WTC11 (cell line): ENCODE results near the gene TARBP1. TPM values are rescaled to one million over a fixed set of nuclear protein-coding genes. Genes with fewer than 3 reads are reported as not detected.
A peak's percentile ranks its signal among the peaks of the same experiment; 100 is the strongest.

Experiments
- ATAC-seq: fragments of 200-7000 bp; cut with Tn5 transposase; 2 replicates; pipeline ENCODE4 v1.10.0; 2021; ENCODE audit warnings: mild to moderate bottlenecking, moderate library complexity
- CTCF ChIA-PET: fragments of 300-600 bp; sonication (Branson Sonifier 250); formaldehyde crosslinking; loops from one replicate; lab custom pipeline; 2021; ENCODE audit warnings: antibody characterized with exemption; lab: Charles Lee
- POLR2A ChIA-PET: fragments of 350-600 bp; sonication (Branson Sonifier 250); formaldehyde crosslinking; loops from one replicate; lab custom pipeline; 2021; ENCODE audit warnings: antibody characterized with exemption; lab: Charles Lee
- DNase-seq: peaks from one replicate; pipeline ENCODE4 v3.0.0; 2021; ENCODE audit warnings: low spot score
- H3K27ac Mint-ChIP-seq: 2 replicates; pipeline ENCODE4 v1.8.0; 2021; ENCODE audit warnings: mixed read lengths
- H3K27me3 Mint-ChIP-seq: 2 replicates; pipeline ENCODE4 v1.8.0; 2021; ENCODE audit warnings: low read depth, mild to moderate bottlenecking, moderate library complexity, mixed read lengths
- H3K36me3 Mint-ChIP-seq: 2 replicates; pipeline ENCODE4 v1.8.0; 2021; ENCODE audit warnings: mixed read lengths
- H3K4me1 Mint-ChIP-seq: 2 replicates; pipeline ENCODE4 v1.8.0; 2022; ENCODE audit warnings: mixed read lengths
- H3K4me3 Mint-ChIP-seq: 2 replicates; pipeline ENCODE4 v1.8.0; 2021; ENCODE audit warnings: mild to moderate bottlenecking, moderate library complexity, mixed read lengths
- H3K9me3 Mint-ChIP-seq: 2 replicates; pipeline ENCODE4 v1.8.0; 2021; ENCODE audit warnings: mixed read lengths
- AFF4 ChIP-seq: sonication (generic); formaldehyde crosslinking; IDR thresholded peaks from 2 replicates; pipeline ENCODE4 v1.8.1; 2023; ENCODE audit warnings: mild to moderate bottlenecking, missing genetic modification reagents, borderline replicate concordance
- CBFB ChIP-seq: sonication (generic); formaldehyde crosslinking; IDR thresholded peaks from 2 replicates; pipeline ENCODE4 v1.8.1; 2022; ENCODE audit warnings: mild to moderate bottlenecking, low read depth, missing genetic modification reagents
- ETV6 ChIP-seq: sonication (generic); formaldehyde crosslinking; IDR thresholded peaks from 2 replicates; pipeline ENCODE4 v1.8.1; 2022; ENCODE audit warnings: mild to moderate bottlenecking, missing genetic modification reagents
- FOXJ3 ChIP-seq: sonication (generic); formaldehyde crosslinking; IDR thresholded peaks from 2 replicates; pipeline ENCODE4 v1.9.0; 2021; ENCODE audit warnings: missing genetic modification reagents, mild to moderate bottlenecking, borderline replicate concordance
- JUN ChIP-seq: sonication (generic); formaldehyde crosslinking; IDR thresholded peaks from 2 replicates; pipeline ENCODE4 v1.8.0; 2023; ENCODE audit warnings: mild to moderate bottlenecking, missing genetic modification reagents
- MXD4 ChIP-seq: fragments of 250-450 bp; sonication (Bioruptor Pico); IDR thresholded peaks from 2 replicates; pipeline ENCODE4 v1.8.0; 2021; ENCODE audit warnings: mild to moderate bottlenecking, moderate library complexity, borderline replicate concordance
- PREB ChIP-seq: sonication (generic); formaldehyde crosslinking; IDR thresholded peaks from 2 replicates; pipeline ENCODE4 v1.8.1; 2022; ENCODE audit warnings: mild to moderate bottlenecking, missing genetic modification reagents, moderate library complexity, borderline replicate concordance
- RELA ChIP-seq: sonication (generic); formaldehyde crosslinking; IDR thresholded peaks from 2 replicates; pipeline ENCODE4 v1.8.1; 2022; ENCODE audit warnings: missing genetic modification reagents, mild to moderate bottlenecking, borderline replicate concordance
- SMAD3 ChIP-seq: sonication (generic); formaldehyde crosslinking; IDR thresholded peaks from 2 replicates; pipeline ENCODE4 v1.8.0; 2022; ENCODE audit warnings: missing genetic modification reagents, mild to moderate bottlenecking, borderline replicate concordance
- STAT6 ChIP-seq: sonication (generic); formaldehyde crosslinking; conservative IDR thresholded peaks from 2 replicates; pipeline ENCODE4 v1.8.1; 2023; ENCODE audit warnings: mild to moderate bottlenecking, low read depth, missing genetic modification reagents, moderate library complexity
- ZBTB21 ChIP-seq: sonication (generic); formaldehyde crosslinking; IDR thresholded peaks from 2 replicates; pipeline ENCODE4 v1.8.1; 2023; ENCODE audit warnings: mild to moderate bottlenecking, missing genetic modification reagents, borderline replicate concordance
- ZNF281 ChIP-seq: sonication (generic); formaldehyde crosslinking; IDR thresholded peaks from 2 replicates; pipeline ENCODE4 v1.8.0; 2023; ENCODE audit warnings: mild to moderate bottlenecking, missing genetic modification reagents
- ZNF317 ChIP-seq: sonication (generic); formaldehyde crosslinking; IDR thresholded peaks from 2 replicates; pipeline ENCODE4 v1.8.1; 2023; ENCODE audit warnings: low read depth, mild to moderate bottlenecking, moderate library complexity, missing genetic modification reagents, borderline replicate concordance
- ZNF512 ChIP-seq: sonication (generic); formaldehyde crosslinking; IDR thresholded peaks from 2 replicates; pipeline ENCODE4 v1.8.1; 2022; ENCODE audit warnings: missing genetic modification reagents, borderline replicate concordance
- total RNA-seq: library from RNA; stranded (reverse); gene quantifications from 3 replicates; pipeline ENCODE4 v1.2.3, GENCODE V29; 2021

TARBP1 gene
- total RNA-seq, 1 experiment from 2014 or later, result 24.0 TPM

GRCh38 chr1:234497589-234497988 lies 18.6 kb upstream of the TARBP1 start (continued):
- TF ChIP-seq FOXJ3, result no peak
- TF ChIP-seq AFF4 (CRISPR knock-in tag), result no peak
- no peak for TF ChIP-seq ZNF317 (CRISPR knock-in tag)
- no peak for TF ChIP-seq CBFB (CRISPR knock-in tag)
- TF ChIP-seq STAT6, result no peak
- TF ChIP-seq ZBTB21 (CRISPR knock-in tag), result no peak
- no peak for TF ChIP-seq PREB (CRISPR knock-in tag)
- no peak for TF ChIP-seq RELA (CRISPR knock-in tag)
- TF ChIP-seq ZNF281 (CRISPR knock-in tag), result no peak
- TF ChIP-seq JUN, result no peak

GRCh38 chr1:234495231-234495990 lies 16.4 kb upstream of the TARBP1 start:
- H3K27ac Mint-ChIP-seq, result no peak overlapping the region
- H3K4me3 Mint-ChIP-seq, result no peak overlapping the region
- ChIA-PET POLR2A (no interaction called here), CTCF (interaction anchor here (0.5 to 1.1 kb wide), 8 partner anchors 33 to 899 kb away, joined by 3 to 8 read pairs (median 3); no protein-coding TSS in a partner anchor)
- H3K36me3 Mint-ChIP-seq, result no peaks in the 10 kb centered on the region
- no peaks in the 10 kb centered on the region for H3K9me3 Mint-ChIP-seq
- peaks cover 37% of the 10 kb centered on the region for H3K4me1 Mint-ChIP-seq
- ATAC-seq, result no peak
- no peak for DNase-seq
- peaks cover 15% of the 10 kb centered on the region for H3K27me3 Mint-ChIP-seq
- TF ChIP-seq ETV6 (no peak), ZNF512 (CRISPR knock-in tag) (peak; percentile 23; the same call in 1 of the 2 replicates), SMAD3 (CRISPR knock-in tag) (no peak), MXD4 (no peak)
